Lower leg skin (tissue), 3 donors: Measurements from ENCODE around the gene CYP19A1.

ENCODE experiments used
- CTCF ChIP-seq, 3 donors: fragments of 450-650 bp; IDR thresholded peaks; one replicate each; pipeline ENCODE4 v1.5.1; 2016; ENCODE audit warnings: antibody characterized with exemption in 3 of 3, mild to moderate bottlenecking in 3 of 3, moderate library complexity in 2 of 3
- POLR2A ChIP-seq, 2 donors: fragments of 450-650 bp; IDR thresholded peaks; one replicate each; pipeline ENCODE4 v1.6.1; 2016 to 2017; ENCODE audit warnings: antibody characterized with exemption in 2 of 2, mild to moderate bottlenecking in 1 of 2, moderate library complexity in 1 of 2

GRCh38 chr15:51386960-51387698 lies 48.7 kb upstream of the CYP19A1 start:
- no peak for TF ChIP-seq POLR2A (IDR thresholded peaks at IDR 0.05)
- TF ChIP-seq CTCF (IDR thresholded peaks at IDR 0.05) = no peak
